ENCODE results near the gene TMEM178B.
"Not testable (repeated sequence)": the region's sequence is repeated elsewhere in the genome, so short reads cannot be mapped to it uniquely, and the experiment has no call there.

Gene TMEM178B

GRCh38 chr7:141390339-141390738 lies 316.5 kb downstream of the TMEM178B start:
- no peak for DNase-seq (ENCODE audit: low read depth)

GRCh38 chr7:141393056-141393455 lies 319.2 kb downstream of the TMEM178B start:
- no peak for DNase-seq (ENCODE audit: low read depth)

- no peak for DNase-seq (ENCODE audit: low read depth)
Measured at GRCh38 chr7:141397236-141398163, 323.6 kb downstream of the TMEM178B start.

GRCh38 chr7:141400356-141400755 lies 326.5 kb downstream of the TMEM178B start:
- no peak for DNase-seq (ENCODE audit: low read depth)

GRCh38 chr7:141402277-141402996 lies 328.6 kb downstream of the TMEM178B start:
- DNase-seq (ENCODE audit: low read depth): no peak

- not testable (repeated sequence) for DNase-seq (ENCODE audit: low read depth)
Measured at GRCh38 chr7:141403846-141404245, 330.0 kb downstream of the TMEM178B start.

GRCh38 chr7:141406347-141406746 lies 332.5 kb downstream of the TMEM178B start:
- DNase-seq (ENCODE audit: low read depth): no peak

GRCh38 chr7:141407893-141408292 lies 334.0 kb downstream of the TMEM178B start:
- DNase-seq (ENCODE audit: low read depth): no peak

GRCh38 chr7:141408440-141408839 lies 334.6 kb downstream of the TMEM178B start:
- DNase-seq (ENCODE audit: low read depth): no peak

- no peak for DNase-seq (ENCODE audit: low read depth)
Measured at GRCh38 chr7:141409219-141409618, 335.4 kb downstream of the TMEM178B start.

- no peak for DNase-seq (ENCODE audit: low read depth)
Measured at GRCh38 chr7:141409801-141410329, 336.0 kb downstream of the TMEM178B start.

GRCh38 chr7:141410353-141411000 lies 336.6 kb downstream of the TMEM178B start:
- DNase-seq (ENCODE audit: low read depth): no peak

- no peak for DNase-seq (ENCODE audit: low read depth)
Measured at GRCh38 chr7:141411133-141411532, 337.3 kb downstream of the TMEM178B start.

- no peak for DNase-seq (ENCODE audit: low read depth)
Measured at GRCh38 chr7:141415999-141416398, 342.1 kb downstream of the TMEM178B start.

- no peak for DNase-seq (ENCODE audit: low read depth)
Measured at GRCh38 chr7:141416650-141417270, 342.9 kb downstream of the TMEM178B start.

- DNase-seq (ENCODE audit: low read depth): no peak
Measured at GRCh38 chr7:141417506-141417905, 343.6 kb downstream of the TMEM178B start.

GRCh38 chr7:141418066-141418465 lies 344.2 kb downstream of the TMEM178B start:
- DNase-seq (ENCODE audit: low read depth): no peak

- no peak for DNase-seq (ENCODE audit: low read depth)
Measured at GRCh38 chr7:141421306-141421705, 347.4 kb downstream of the TMEM178B start.

- DNase-seq (ENCODE audit: low read depth): no peak
Measured at GRCh38 chr7:141427134-141427533, 353.3 kb downstream of the TMEM178B start.

- DNase-seq (ENCODE audit: low read depth): no peak
Measured at GRCh38 chr7:141430455-141431139, 356.7 kb downstream of the TMEM178B start.

- no peak for DNase-seq (ENCODE audit: low read depth)
Measured at GRCh38 chr7:141431140-141431479, 357.2 kb downstream of the TMEM178B start.

All from activated T-cell treated with anti-CD3 and anti-CD28 coated beads for 24 hours (primary cell).